PC-9 (cell line): ENCODE results near the gene LAG3. TPM values are rescaled to one million over a fixed set of nuclear protein-coding genes. Genes with fewer than 3 reads are reported as not detected.
A peak's percentile ranks its signal among the peaks of the same experiment; 100 is the strongest.

Source experiments
- BruUV-seq: library from RNA; stranded (reverse); fragments of 400-500 nt; replicated peaks from 2 replicates; lab custom pipeline; 2021; lab: Mats Ljungman, UMichigan
- CTCF ChIA-PET: fragments of 300-600 bp; sonication (Branson Sonifier 250); formaldehyde crosslinking; loops from one replicate; lab custom pipeline; 2022; ENCODE audit warnings: antibody characterized with exemption; lab: Charles Lee
- POLR2A ChIA-PET: fragments of 300-600 bp; sonication (Branson Sonifier 250); formaldehyde crosslinking; loops from one replicate; lab custom pipeline; 2022; ENCODE audit warnings: antibody characterized with exemption; ENCODE audit not compliant: unreplicated experiment; lab: Charles Lee
- DNase-seq, 2 experiments: peaks; one replicate each; pipeline versions ENCODE4 v3.0.0 to v3.0.0-alpha.2; 2015 to 2022; ENCODE audit warnings: mixed read lengths in 1 of 2
- H2AFZ ChIP-seq: fragments of 200-600 bp; sonication (generic); 2 replicates; pipeline ENCODE4 v1.8.1; 2017; ENCODE audit warnings: antibody characterized with exemption
- H3F3A ChIP-seq: fragments of 200-600 bp; sonication (generic); 2 replicates; pipeline ENCODE4 v1.8.1; 2017; ENCODE audit warnings: antibody characterized with exemption, mild to moderate bottlenecking, low read depth; ENCODE audit not compliant: insufficient read depth
- H3K27ac ChIP-seq: fragments of 200-600 bp; sonication (generic); 2 replicates; pipeline ENCODE4 v1.6.1; 2016; ENCODE audit warnings: mixed run types
- H3K27me3 ChIP-seq: fragments of 200-600 bp; sonication (generic); 2 replicates; pipeline ENCODE4 v1.6.1; 2016; ENCODE audit warnings: low read depth, mixed run types; ENCODE audit not compliant: insufficient read depth
- H3K36me3 ChIP-seq: fragments of 200-600 bp; sonication (generic); 2 replicates; pipeline ENCODE4 v1.6.1; 2016; ENCODE audit warnings: low read depth, mixed run types
- H3K4me1 ChIP-seq: fragments of 200-600 bp; sonication (generic); replicated peaks from 2 replicates; pipeline ENCODE4 v1.6.1; 2016; ENCODE audit warnings: mixed run types; ENCODE audit not compliant: insufficient read depth
- H3K4me2 ChIP-seq: fragments of 200-600 bp; sonication (generic); 2 replicates; pipeline ENCODE4 v1.6.1; 2017; ENCODE audit warnings: mixed run types
- H3K4me3 ChIP-seq: fragments of 200-600 bp; sonication (generic); 2 replicates; pipeline ENCODE4 v1.6.1; 2016; ENCODE audit warnings: mixed run types
- H3K79me2 ChIP-seq: fragments of 200-600 bp; sonication (generic); 2 replicates; pipeline ENCODE4 v1.6.1; 2017; ENCODE audit warnings: low read depth, mixed run types
- H3K9me2 ChIP-seq: fragments of 200-600 bp; sonication (generic); 2 replicates; pipeline ENCODE4 v1.8.1; 2017; ENCODE audit warnings: mild to moderate bottlenecking; ENCODE audit not compliant: insufficient read depth
- H3K9me3 ChIP-seq: fragments of 200-600 bp; sonication (generic); 2 replicates; pipeline ENCODE4 v1.8.1; 2016; ENCODE audit warnings: low read depth; ENCODE audit not compliant: insufficient read depth
- H4K20me1 ChIP-seq: fragments of 200-600 bp; sonication (generic); 2 replicates; pipeline ENCODE4 v1.8.1; 2017; ENCODE audit not compliant: insufficient read depth
- CTCF ChIP-seq: fragments of 200-600 bp; sonication (generic); conservative IDR thresholded peaks from 2 replicates; pipeline ENCODE4 v1.6.1; 2017; ENCODE audit warnings: mixed run types, antibody characterized with exemption, mild to moderate bottlenecking, moderate library complexity
- EZH2 ChIP-seq: fragments of 200-600 bp; sonication (generic); IDR thresholded peaks from 2 replicates; pipeline ENCODE4 v1.8.0; 2017; ENCODE audit warnings: antibody characterized with exemption, low read depth
- intact Hi-C: fragments of 100-400 bp; cut with micrococcal nuclease; formaldehyde crosslinking; loops from one replicate; pipeline ENCODE4 v1.10.0; 2022; ENCODE audit not compliant: unreplicated experiment
- total RNA-seq: library from RNA; stranded (reverse); gene quantifications from 2 replicates; pipeline ENCODE4 v1.2.3, GENCODE V29; 2021

LAG3 gene
- total RNA-seq, 1 experiment from 2014 or later, result 10.5 TPM

GRCh38 chr12:6827437-6827911 lies 55.2 kb downstream of the LAG3 start:
- no peaks in the 10 kb centered on the region for H3K4me1 ChIP-seq
- H3K9me2 ChIP-seq, result no peaks in the 10 kb centered on the region
- ChIA-PET POLR2A (interaction anchor here (0.7 kb wide), 1 partner anchor 26 kb away, joined by 4 read pairs; no protein-coding TSS in a partner anchor), CTCF (interaction anchor here (0.6 to 0.7 kb wide), 2 partner anchors 13 to 304 kb away, joined by 4 read pairs; no protein-coding TSS in a partner anchor)
- peaks cover 97% of the 10 kb centered on the region for H3K27me3 ChIP-seq
- H3K4me2 ChIP-seq, result peak overlapping the region; percentile 32; the same call in 1 of the 2 replicates
- TF ChIP-seq EZH2 (no peak), CTCF (no peak)
- no peaks in the 10 kb centered on the region for H3K79me2 ChIP-seq
- H4K20me1 ChIP-seq, result no peaks in the 10 kb centered on the region
- H2AFZ ChIP-seq, result no peak overlapping the region
- no peaks in the 10 kb centered on the region for H3K9me3 ChIP-seq
- H3K27ac ChIP-seq, result no peak overlapping the region
- no TSS peak for BruUV-seq
- no peaks in the 10 kb centered on the region for H3K36me3 ChIP-seq
- intact Hi-C loops, result loop anchor here (5.0 kb wide), 2 partner anchors 140 to 260 kb away; partner anchors contain the start of genes NOP2 and ZNF384
- no peaks in the 10 kb centered on the region; the same call in 1 of the 2 replicates for H3F3A ChIP-seq
- DNase-seq, result peak in 1 of 2 experiments; percentile 61
- H3K4me3 ChIP-seq, result no peak overlapping the region

Other genes starting within 250 kb of the LAG3 start
- gene GAPDH, start 238.0 kb upstream of the LAG3 start, total RNA-seq, result 6,143 and 8,169 TPM in 2 replicates
- 0.65 and 0.70 TPM in 2 replicates for gene IFFO1, start 216.5 kb upstream of the LAG3 start, total RNA-seq
- 97.5 and 101 TPM in 2 replicates for gene NOP2, start 204.2 kb upstream of the LAG3 start, total RNA-seq
- gene CHD4, start 165.1 kb upstream of the LAG3 start, total RNA-seq, result 359 and 373 TPM in 2 replicates
- gene LPAR5, start 136.6 kb upstream of the LAG3 start, total RNA-seq, result 14.2 and 14.8 TPM in 2 replicates
- gene ACRBP, start 125.1 kb upstream of the LAG3 start, total RNA-seq, result 4.2 and 6.1 TPM in 2 replicates
- gene ING4, start 109.4 kb upstream of the LAG3 start, total RNA-seq, result 87.6 and 88.7 TPM in 2 replicates
- 74.3 and 106 TPM in 2 replicates for gene ZNF384, start 83.1 kb upstream of the LAG3 start, total RNA-seq
- gene PIANP, start 71.7 kb upstream of the LAG3 start, total RNA-seq, result not detected in 2 replicates
- 88.7 and 116 TPM in 2 replicates for gene COPS7A, start 48.5 kb upstream of the LAG3 start, total RNA-seq
- gene MLF2, start 19.4 kb upstream of the LAG3 start, total RNA-seq, result 349 and 379 TPM in 2 replicates
- gene PTMS, start 6.2 kb upstream of the LAG3 start, total RNA-seq, result 633 and 910 TPM in 2 replicates
- 1.0 and 3.2 TPM in 2 replicates for gene CD4, start 17.0 kb downstream of the LAG3 start, total RNA-seq
- 2.4 and 3.8 TPM in 2 replicates for gene GPR162, start 49.3 kb downstream of the LAG3 start, total RNA-seq
- gene P3H3, start 55.9 kb downstream of the LAG3 start, total RNA-seq, result 0.45 and 0.52 TPM in 2 replicates
- gene GNB3, start 68.4 kb downstream of the LAG3 start, total RNA-seq, result not detected in 2 replicates
- gene CDCA3, start 78.8 kb downstream of the LAG3 start, total RNA-seq, result 104 and 125 TPM in 2 replicates
- 267 and 308 TPM in 2 replicates for gene USP5, start 79.6 kb downstream of the LAG3 start, total RNA-seq
- gene TPI1, start 95.0 kb downstream of the LAG3 start, total RNA-seq, result 1,080 and 1,199 TPM in 2 replicates
- gene SPSB2, start 100.8 kb downstream of the LAG3 start, total RNA-seq, result 28.9 and 30.1 TPM in 2 replicates
- gene LRRC23, start 132.3 kb downstream of the LAG3 start, total RNA-seq, result 29.3 and 38.8 TPM in 2 replicates
- gene ENO2, start 142.1 kb downstream of the LAG3 start, total RNA-seq, result 38.8 and 56.6 TPM in 2 replicates
- 158 and 159 TPM in 2 replicates for gene ATN1, start 155.4 kb downstream of the LAG3 start, total RNA-seq
- gene RNU7-1, start 171.3 kb downstream of the LAG3 start, total RNA-seq, result not detected in 2 replicates
- gene C12orf57, start 171.5 kb downstream of the LAG3 start, total RNA-seq, result 198 and 218 TPM in 2 replicates
- 84.1 and 92.7 TPM in 2 replicates for gene PTPN6, start 178.8 kb downstream of the LAG3 start, total RNA-seq
- 384 and 386 TPM in 2 replicates for gene PHB2, start 198.1 kb downstream of the LAG3 start, total RNA-seq
- 84.5 and 96.5 TPM in 2 replicates for gene EMG1, start 198.4 kb downstream of the LAG3 start, total RNA-seq
- gene LPCAT3, start 246.0 kb downstream of the LAG3 start, total RNA-seq, result 53.8 and 102 TPM in 2 replicates